K562 (cell line): Measurements from ENCODE around the gene GLYATL1B. TPM values are rescaled to one million over a fixed set of nuclear protein-coding genes. Genes with fewer than 3 reads are reported as not detected.
"Not testable (repeated sequence)": the region's sequence is repeated elsewhere in the genome, so short reads cannot be mapped to it uniquely, and the experiment has no call there.

Source experiments
- ATAC-seq: fragments of 200-7000 bp; cut with Tn5 transposase; 3 replicates; pipeline ENCODE4 v1.9.1; 2020; ENCODE audit warnings: moderate library complexity
- Bru-seq: library from RNA; stranded (reverse); fragments of 400-500 nt; gene quantifications from one replicate; lab custom pipeline; 2021; lab: Mats Ljungman, UMichigan
- BruChase-seq, 2 experiments: library from RNA; stranded (reverse); fragments of 400-500 nt; gene quantifications; one replicate each; lab custom pipeline; 2021; lab: Mats Ljungman, UMichigan
- BruUV-seq: library from RNA; stranded (reverse); fragments of 400-500 nt; replicated peaks from 2 replicates; lab custom pipeline; 2021; lab: Mats Ljungman, UMichigan
- CTCF ChIA-PET: fragments of 300-600 bp; formaldehyde crosslinking; extraction: SDS; loops from one replicate; lab custom pipeline; 2021; ENCODE audit warnings: low intra/inter-chr PET ratio; lab: Yijun Ruan, JAX
- POLR2A ChIA-PET: fragments of 300-600, 350-650 bp; sonication (Branson Sonifier 250); formaldehyde crosslinking; extraction: SDS; loops from one replicate; lab custom pipeline; 2021; ENCODE audit warnings: antibody characterized with exemption, inconsistent platforms; lab: Yijun Ruan, JAX
- DNase-seq, 4 experiments: peaks; one replicate each; pipeline versions ENCODE4 v3.0.0 to v3.0.0-alpha.2; 2011 to 2018; ENCODE audit warnings: low spot score in 3 of 4, mixed read lengths in 3 of 4; ENCODE audit errors: extremely low read depth in 1 of 4
- FAIRE-seq: peaks from 2 replicates; lab custom pipeline; 2011; peaks lifted over from hg19 to GRCh38; lab: Jason Lieb, UNC
- H2AFZ ChIP-seq: 2 replicates; pipeline ENCODE4 v1.6.0; 2011; ENCODE audit warnings: low read depth, low read length, control low read depth, inconsistent platforms
- H3K27ac ChIP-seq: fragments of 200-600 bp; 3 replicates; pipeline ENCODE4 v1.8.0; 2011; ENCODE audit warnings: low read depth, mild to moderate bottlenecking, control low read depth, inconsistent platforms, low read length, moderate library complexity, mixed read lengths; ENCODE audit errors: extremely low read depth
- H3K27me3 ChIP-seq, 2 experiments: fragments of 300-600 bp in 1 of 2; 2 replicates in 1 of 2; 3 replicates in 1 of 2; pipeline versions ENCODE4 v1.6.0 to v1.8.0; 2011; ENCODE audit warnings: inconsistent platforms in 2 of 2, low read length in 2 of 2, mild to moderate bottlenecking in 1 of 2, mixed read lengths in 1 of 2, moderate library complexity in 1 of 2; ENCODE audit not compliant: control insufficient read depth in 2 of 2, insufficient read depth in 2 of 2
- H3K36me3 ChIP-seq: fragments of 300-600 bp; 3 replicates; pipeline ENCODE4 v1.8.0; 2011; ENCODE audit warnings: mild to moderate bottlenecking, low read length, inconsistent platforms; ENCODE audit not compliant: control insufficient read depth, insufficient read depth
- H3K4me1 ChIP-seq, 2 experiments: fragments of 200-600 bp in 1 of 2; replicated peaks in 1 of 2; 2 replicates in 1 of 2; 3 replicates in 1 of 2; pipeline versions ENCODE4 v1.5.1 to v1.8.0; 2011; ENCODE audit warnings: inconsistent platforms in 2 of 2, low read length in 2 of 2, mild to moderate bottlenecking in 1 of 2, mixed read lengths in 1 of 2, moderate library complexity in 1 of 2; ENCODE audit not compliant: control insufficient read depth in 2 of 2, insufficient read depth in 2 of 2
- H3K4me2 ChIP-seq: 2 replicates; pipeline ENCODE4 v1.6.1; 2011; ENCODE audit warnings: low read length, control low read depth, inconsistent platforms, mixed read lengths; ENCODE audit not compliant: insufficient read depth
- H3K4me3 ChIP-seq: fragments of 200-600 bp; sonication (generic), shearing (Covaris generic); 2 replicates; pipeline ENCODE4 v1.5.1; 2016; ENCODE audit warnings: control low read depth, inconsistent platforms
- H3K79me2 ChIP-seq: fragments of 200-600 bp; 3 replicates; pipeline ENCODE4 v1.8.0; 2011; ENCODE audit warnings: low read length, inconsistent platforms; ENCODE audit not compliant: control insufficient read depth, insufficient read depth
- H3K9ac ChIP-seq, 2 experiments: 2 replicates each; pipeline versions ENCODE4 v1.6.0 to v1.6.1; 2011; ENCODE audit warnings: low read depth in 2 of 2, low read length in 2 of 2, control low read depth in 1 of 2, inconsistent platforms in 1 of 2, mild to moderate bottlenecking in 1 of 2, mixed read lengths in 1 of 2; ENCODE audit not compliant: insufficient read depth in 1 of 2
- H3K9me1 ChIP-seq: one replicate; pipeline ENCODE4 v1.6.0; 2011; ENCODE audit warnings: inconsistent platforms, mild to moderate bottlenecking, low read length, moderate library complexity; ENCODE audit not compliant: control insufficient read depth, insufficient read depth
- H3K9me3 ChIP-seq: replicated peaks from 2 replicates; pipeline ENCODE4 v1.5.1; 2011; ENCODE audit warnings: low read depth, low read length, inconsistent platforms; ENCODE audit not compliant: control insufficient read depth, insufficient read depth
- H4K20me1 ChIP-seq: replicated peaks from 2 replicates; pipeline ENCODE4 v1.6.1; 2011; ENCODE audit warnings: low read length, inconsistent platforms, mixed read lengths; ENCODE audit not compliant: control insufficient read depth, insufficient read depth
- WGBS: fragments of 100-300 bp; shearing (Covaris generic); methylation state at CpG from one replicate; pipeline ENCODE4 v1.1.6; 2016; ENCODE audit warnings: low coverage, mixed read lengths; ENCODE audit not compliant: insufficient coverage; ENCODE audit errors: missing lambda C conversion rate; 5-methylcytosine and 5-hydroxymethylcytosine counted together
- in situ Hi-C: fragments of 300-500 bp; cut with MboI; formaldehyde crosslinking; loops from 4 replicates; pipeline ENCODE4 v1.15.0; 2018; ENCODE audit warnings: inconsistent platforms, mixed read lengths
- intact Hi-C: fragments of 100-400 bp; cut with micrococcal nuclease; formaldehyde crosslinking; loops from 2 replicates; pipeline ENCODE4 v1.14.2; 2022
- long read RNA-seq, 3 experiments: library from polyadenylated mRNA in 2 of 3; library from RNA in 1 of 3; unstranded in 2 of 3; stranded (forward) in 1 of 3; transcript quantifications; one replicate each; pipeline ENCODE4 v2.0.0, GENCODE V29; 2019 to 2022
- polyA minus RNA-seq, 3 experiments: library from RNA; depleted of rRNA, polyadenylated mRNA; stranded (reverse); fragments of >200 nt; gene quantifications; 2 replicates each; pipeline ENCODE4 v1.2.3, GENCODE V29; 2011
- polyA plus RNA-seq, 8 experiments: library from polyadenylated mRNA; depleted of rRNA in 4 of 8; stranded (reverse) in 5 of 8; unstranded in 3 of 8; fragments of >200 nt; fragmentation: Nextera tagmentation in 2 of 8; fragmentation: Illumina TruSeq in 1 of 8; extraction: Ambion mirVana in 2 of 8; extraction: Trizol in 1 of 8; gene quantifications; 2 replicates each; pipeline versions ENCODE4 v1.2.1 to v1.2.3, GENCODE V29; 2011 to 2014; ENCODE audit warnings: inconsistent platforms in 1 of 8, missing spikeins in 1 of 8
- total RNA-seq, 7 experiments: library from RNA; depleted of rRNA in 6 of 7; stranded (reverse); fragments of >200 nt in 6 of 7; fragmentation: Illumina TruSeq in 2 of 7; extraction: Trizol in 2 of 7; gene quantifications; 2 replicates each; pipeline versions ENCODE4 v1.2.1 to v1.2.3, GENCODE V29; 2011 to 2021; ENCODE audit warnings: low replicate concordance in 1 of 7

The GLYATL1B gene, protein sequence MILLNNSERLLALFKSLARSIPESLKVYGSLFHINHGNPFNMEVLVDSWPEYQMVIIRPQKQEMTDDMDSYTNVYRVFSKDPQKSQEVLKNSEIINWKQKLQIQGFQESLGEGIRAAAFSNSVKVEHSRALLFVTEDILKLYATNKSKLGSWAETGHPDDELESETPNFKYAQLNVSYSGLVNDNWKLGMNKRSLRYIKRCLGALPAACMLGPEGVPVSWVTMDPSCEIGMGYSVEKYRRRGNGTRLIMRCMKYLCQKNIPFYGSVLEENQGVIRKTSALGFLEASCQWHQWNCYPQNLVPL
- not detected in 2 replicates for total RNA-seq (2011; cell fraction: chromatin; rRNA removed; ENCODE audit: low replicate concordance)
- total RNA-seq (2011; cell fraction: nucleolus; rRNA removed): not detected in 2 replicates
- total RNA-seq (2011; cell fraction: nucleoplasm; rRNA removed): not detected in 2 replicates
- total RNA-seq (2014; rRNA removed): not detected in 2 replicates
- not detected in 2 replicates for total RNA-seq (2014; rRNA removed; fragmentation: Illumina TruSeq; extraction: Trizol)
- total RNA-seq (2015; rRNA removed; fragmentation: Illumina TruSeq; extraction: Trizol): not detected in 2 replicates
- total RNA-seq (2021): not detected in 2 replicates
- polyA plus RNA-seq (2011; rRNA removed): not detected in 2 replicates
- polyA plus RNA-seq (2011; cell fraction: cytosol; rRNA removed): not detected in 2 replicates
- polyA plus RNA-seq (2011; cell fraction: nucleus; rRNA removed): not detected in 2 replicates
- not detected in 2 replicates for polyA plus RNA-seq (2012)
- polyA plus RNA-seq (2014; fragmentation: Illumina TruSeq; extraction: Trizol): not detected in 2 replicates
- not detected for polyA plus RNA-seq (2014; fragmentation: Nextera tagmentation; extraction: Ambion mirVana)
- not detected in 2 replicates for polyA plus RNA-seq (2014; rRNA removed)
- not detected in 2 replicates for polyA minus RNA-seq (2011; rRNA and poly(A)+ RNA removed)
- polyA minus RNA-seq (2011; cell fraction: cytosol; rRNA and poly(A)+ RNA removed): not detected in 2 replicates
- not detected in 2 replicates for polyA minus RNA-seq (2011; cell fraction: nucleus; rRNA and poly(A)+ RNA removed)
- Bru-seq, nascent RNA: not detected
- BruChase-seq, experiment 1, labeled RNA remaining after a 2-hour chase: not detected
- BruChase-seq, experiment 2, labeled RNA remaining after a 6-hour chase: not detected
- long read RNA-seq, experiment 1: 0 reads
- long read RNA-seq, experiment 2: 0 reads
- long read RNA-seq, experiment 3: 0 reads

DNA sequence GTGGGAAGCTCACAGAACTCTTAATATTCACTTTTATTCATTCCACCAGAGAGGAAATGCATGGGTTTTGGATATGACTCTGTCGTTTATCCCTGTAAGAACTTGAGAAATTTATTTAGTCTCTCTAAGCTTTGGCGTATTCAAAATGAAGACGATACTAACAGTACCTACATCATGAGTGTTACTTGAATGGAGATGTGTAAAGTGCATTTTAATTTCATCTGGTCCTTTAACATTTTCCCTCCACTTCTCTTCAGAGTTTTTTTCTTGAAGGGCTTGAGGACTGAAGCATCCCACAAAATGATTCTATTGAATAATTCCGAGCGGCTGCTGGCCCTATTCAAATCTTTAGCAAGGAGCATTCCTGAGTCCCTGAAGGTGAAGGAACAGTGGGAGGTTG, at the start of gene GLYATL1B:
Gene GLYATL1B (plus strand): TSS at position 301 of the 400 bp plus-strand sequence. CDS start 0 bp downstream, at position 301.
- in situ Hi-C loops, CTCF ChIA-PET, H3K27me3 ChIP-seq, H3K4me1 ChIP-seq, H3K36me3 ChIP-seq, H3K9ac ChIP-seq, H3K4me3 ChIP-seq, H3K9me3 ChIP-seq, H3K79me2 ChIP-seq, ATAC-seq, POLR2A ChIA-PET, intact Hi-C loops, H2AFZ ChIP-seq, BruUV-seq, H3K4me2 ChIP-seq, H3K9me1 ChIP-seq, H4K20me1 ChIP-seq, H3K27ac ChIP-seq, FAIRE-seq, DNase-seq: not testable (repeated sequence)
- WGBS: 0% methylated on average over 4 of the region's 5 CpGs

DNA sequence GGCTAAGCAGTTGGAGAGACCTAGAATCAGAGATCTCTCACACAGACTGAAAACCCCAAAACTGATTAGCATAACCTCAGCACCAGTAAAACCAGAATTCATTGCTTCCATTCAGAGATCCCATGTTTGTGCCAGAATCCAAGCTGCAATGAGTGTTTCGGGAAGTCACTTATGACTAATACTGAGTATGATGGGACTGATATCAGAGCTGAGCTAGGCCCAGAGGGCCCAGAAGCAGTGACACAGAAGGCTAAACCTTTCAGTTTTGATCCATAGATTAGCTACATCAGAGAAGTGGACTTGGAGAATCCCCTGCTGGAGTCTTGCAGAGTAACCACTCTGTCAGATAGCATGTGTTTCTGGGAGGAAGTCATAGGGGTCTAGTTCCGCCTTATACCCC, 49.6 kb upstream of the GLYATL1B start:
- BruUV-seq, in situ Hi-C loops, H3K4me2 ChIP-seq, H3K27ac ChIP-seq, FAIRE-seq, H3K4me3 ChIP-seq, H3K9me3 ChIP-seq, intact Hi-C loops, H3K27me3 ChIP-seq, H3K9ac ChIP-seq, POLR2A ChIA-PET, ATAC-seq, H3K79me2 ChIP-seq, H3K9me1 ChIP-seq, H2AFZ ChIP-seq, H3K4me1 ChIP-seq, H3K36me3 ChIP-seq, CTCF ChIA-PET, H4K20me1 ChIP-seq, DNase-seq: not testable (repeated sequence)
- 0% methylated on average over 1 of the region's 2 CpGs for WGBS

DNA sequence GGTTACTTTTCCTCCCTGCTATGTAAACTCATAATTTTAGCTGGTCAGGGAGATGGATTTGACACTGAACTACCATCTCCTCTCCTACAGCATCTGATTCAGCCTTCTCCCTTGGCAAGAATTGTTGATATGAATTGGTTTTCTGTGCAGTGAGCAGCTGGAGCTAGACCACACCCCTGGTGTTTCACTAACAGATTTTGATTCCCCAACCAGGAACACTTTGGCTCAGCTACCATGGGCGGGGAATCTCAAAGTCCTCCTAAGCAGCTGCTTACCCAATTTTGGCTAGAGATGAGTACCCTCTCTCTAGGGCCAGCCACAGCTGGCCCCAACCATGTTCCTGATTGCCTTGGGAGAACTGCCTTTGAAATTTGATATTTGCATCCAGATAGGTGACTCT, 48.7 kb upstream of the GLYATL1B start:
- H3K9me3 ChIP-seq, H2AFZ ChIP-seq, H3K36me3 ChIP-seq, BruUV-seq, H3K4me3 ChIP-seq, intact Hi-C loops, CTCF ChIA-PET, H3K9ac ChIP-seq, H3K79me2 ChIP-seq, H4K20me1 ChIP-seq, H3K27ac ChIP-seq, FAIRE-seq, H3K4me1 ChIP-seq, H3K9me1 ChIP-seq, POLR2A ChIA-PET, ATAC-seq, H3K27me3 ChIP-seq, DNase-seq, H3K4me2 ChIP-seq, in situ Hi-C loops: not testable (repeated sequence)
- 0% methylated on average over 1 of the region's 1 CpG for WGBS
